GM21737 (cell line): ENCODE results near the gene ENAH.

Experiments used
- ATAC-seq: cut with Tn5 transposase; IDR thresholded peaks from one replicate; pipeline ENCODE4 v1.9.1; 2021; ENCODE audit warnings: mild to moderate bottlenecking, moderate library complexity; ENCODE audit not compliant: unreplicated experiment

Gene ENAH

DNA sequence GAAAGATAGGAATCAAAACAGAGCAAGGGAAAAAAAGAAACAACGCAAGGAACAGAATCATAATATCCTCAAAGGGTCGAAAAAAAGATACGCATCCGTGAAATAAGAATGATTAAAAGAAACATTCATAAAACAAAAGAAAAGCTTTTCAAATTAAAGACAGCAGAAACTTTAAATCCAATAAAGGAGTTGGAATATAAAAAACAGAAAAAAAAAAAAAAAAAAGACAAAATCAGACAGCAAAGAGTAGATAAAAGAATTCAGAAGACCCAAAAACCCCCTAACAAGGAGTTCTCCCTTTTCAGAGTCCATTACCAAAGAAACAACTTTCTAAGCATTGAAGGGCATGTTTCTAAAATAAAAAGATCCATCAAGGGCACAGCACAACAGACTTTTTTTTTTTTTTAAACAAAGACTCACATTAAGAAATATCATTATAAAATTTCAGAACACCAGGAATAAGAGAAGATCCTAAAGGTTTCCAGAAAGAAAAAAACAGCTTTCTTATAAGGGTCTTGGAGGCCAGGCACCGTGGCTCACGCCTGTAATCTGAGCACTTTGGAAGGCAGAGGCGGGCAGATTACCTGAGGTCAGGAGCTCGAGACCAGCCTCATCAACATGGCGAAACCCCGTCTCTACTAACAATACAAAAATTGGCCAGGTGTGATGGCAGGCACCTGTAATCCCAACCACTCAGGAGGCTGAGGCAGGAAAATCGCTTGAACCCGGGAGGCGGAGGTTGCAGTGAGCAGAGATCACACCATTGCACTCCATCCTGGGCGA is 44.7 kb downstream of the ENAH start:
- no peak for ATAC-seq

DNA sequence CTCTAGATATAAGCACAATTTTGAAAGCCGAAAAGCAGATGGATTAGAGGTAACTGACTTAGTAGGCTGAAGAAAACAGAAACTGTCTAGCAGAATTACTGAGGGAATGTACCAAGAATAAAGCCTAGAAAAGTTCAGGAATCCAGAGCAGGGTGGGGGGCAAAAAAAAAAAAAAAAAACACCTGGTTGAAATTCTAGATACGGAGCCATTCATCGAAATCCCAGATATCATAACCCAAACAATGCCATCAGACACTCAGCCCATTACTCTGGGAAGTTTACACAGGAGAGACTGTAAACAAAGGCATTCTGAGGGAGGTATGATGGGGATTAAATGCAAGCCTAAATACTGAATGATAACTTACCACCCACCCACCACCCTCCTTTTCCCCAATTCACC is 45.6 kb downstream of the ENAH start:
- ATAC-seq = no peak

DNA sequence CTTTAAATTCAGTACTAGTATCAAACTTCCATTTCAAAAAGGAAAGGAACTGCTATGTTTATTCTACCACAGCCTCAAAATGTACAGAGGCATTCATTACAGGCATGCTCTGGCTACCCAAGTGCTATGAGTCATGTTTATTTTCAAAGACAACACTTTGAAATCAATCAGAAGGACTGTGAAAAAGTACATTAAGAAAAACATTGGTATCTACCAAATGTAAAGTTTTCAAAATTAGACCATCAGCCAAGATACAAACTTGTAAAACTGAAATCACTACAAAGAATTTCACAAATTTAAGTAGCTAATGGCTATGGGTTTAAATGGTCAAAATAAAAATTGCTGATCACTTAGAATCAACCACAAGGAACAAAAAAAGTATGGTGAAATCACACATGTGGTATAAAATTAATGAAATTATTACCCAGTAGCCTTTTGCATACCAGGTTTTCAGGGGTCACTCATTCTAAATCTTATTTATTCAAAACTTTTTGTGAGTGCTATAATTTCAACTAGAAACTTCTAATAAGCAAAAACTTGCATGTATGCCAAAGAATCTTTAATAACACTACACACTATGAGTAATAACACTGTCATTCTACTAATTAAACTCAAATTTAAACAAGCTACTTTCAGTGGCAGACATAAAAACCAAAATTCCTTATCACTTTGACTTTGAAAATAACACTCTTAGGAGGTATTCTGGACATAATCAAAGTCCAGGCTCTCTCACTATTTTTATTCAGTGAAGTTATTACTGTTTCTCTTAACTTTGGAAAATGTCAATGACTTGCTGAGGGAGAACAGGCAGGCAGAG is 49.2 kb downstream of the ENAH start:
- ATAC-seq = no peak

DNA sequence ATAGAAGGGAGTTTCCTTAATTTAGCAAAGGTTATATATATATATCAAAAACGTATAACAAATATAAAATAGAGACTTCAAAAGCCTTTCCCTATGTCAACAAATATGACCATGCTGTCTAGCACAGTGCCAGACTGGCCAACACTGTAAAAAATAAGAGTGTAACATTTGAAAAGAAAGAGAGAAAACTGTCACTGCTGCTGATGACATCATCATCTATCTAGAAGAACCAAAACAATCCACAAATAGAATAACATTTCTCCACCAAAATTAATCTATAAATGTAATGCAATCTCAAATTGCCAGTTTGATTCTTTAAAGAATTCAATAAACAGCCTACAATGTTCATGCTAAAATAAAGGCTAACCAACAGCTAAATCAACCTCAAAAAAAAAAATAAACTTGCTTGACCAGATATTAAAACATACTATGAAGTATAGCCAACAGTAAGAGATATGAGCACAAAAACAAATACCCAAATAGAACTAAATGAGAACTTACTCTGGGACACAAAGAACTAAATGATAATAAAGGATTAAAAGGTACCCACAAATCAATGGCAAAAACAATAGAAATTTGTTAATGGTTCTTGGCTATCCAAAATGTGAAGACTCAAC is 50.2 kb downstream of the ENAH start:
- no peak for ATAC-seq

GRCh38 chr1:225601902-225602589 is 50.9 kb downstream of the ENAH start:
- no peak for ATAC-seq

DNA sequence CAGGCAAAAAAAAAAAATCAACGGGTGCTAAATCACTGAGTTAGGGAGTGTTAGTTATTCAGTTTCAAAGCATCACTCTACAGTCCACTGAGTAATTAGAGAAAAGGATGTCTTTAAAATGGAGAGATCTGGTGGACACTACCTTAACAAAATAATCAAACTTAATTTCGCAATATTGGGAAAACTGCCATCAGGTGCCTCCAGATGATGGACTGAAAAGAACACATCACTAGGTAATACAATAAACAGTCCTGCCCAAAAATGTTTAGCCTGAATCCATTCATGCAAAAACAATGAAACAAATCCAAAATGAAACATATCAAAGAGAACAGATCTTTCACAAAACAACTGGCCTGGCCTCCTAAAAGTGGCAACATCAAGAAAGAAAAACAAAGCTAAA is 54.1 kb downstream of the ENAH start:
- ATAC-seq = no peak

DNA sequence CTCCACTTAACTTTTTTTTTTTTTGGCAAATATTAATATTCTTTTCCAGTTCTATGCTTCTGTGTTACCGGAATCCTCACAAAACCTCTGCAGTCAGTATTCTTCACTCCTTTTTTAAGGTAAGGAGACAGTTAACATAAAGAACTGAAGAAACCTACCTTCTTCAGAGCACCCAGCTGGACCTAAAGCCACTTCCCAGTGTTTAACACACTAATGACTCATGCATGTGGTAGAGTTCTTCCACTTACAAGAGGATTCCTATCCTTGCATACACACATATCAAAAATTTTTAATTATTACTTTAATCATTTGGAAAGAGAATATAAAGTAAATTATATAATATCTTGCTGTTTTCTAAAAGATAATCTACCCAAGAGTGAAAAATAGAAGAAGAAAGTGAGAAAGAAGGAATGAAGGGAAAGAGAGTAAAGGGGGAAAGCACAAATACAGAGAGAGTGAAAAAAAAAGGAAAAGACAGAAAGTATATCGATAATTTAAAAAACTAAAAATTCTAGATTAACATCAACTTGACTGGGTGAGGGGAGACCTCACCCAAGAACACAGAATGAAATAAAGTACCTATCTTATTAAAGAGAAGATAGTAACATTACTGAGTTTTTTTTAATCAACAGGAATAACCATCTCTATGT is 54.9 kb downstream of the ENAH start:
- ATAC-seq = no peak

DNA sequence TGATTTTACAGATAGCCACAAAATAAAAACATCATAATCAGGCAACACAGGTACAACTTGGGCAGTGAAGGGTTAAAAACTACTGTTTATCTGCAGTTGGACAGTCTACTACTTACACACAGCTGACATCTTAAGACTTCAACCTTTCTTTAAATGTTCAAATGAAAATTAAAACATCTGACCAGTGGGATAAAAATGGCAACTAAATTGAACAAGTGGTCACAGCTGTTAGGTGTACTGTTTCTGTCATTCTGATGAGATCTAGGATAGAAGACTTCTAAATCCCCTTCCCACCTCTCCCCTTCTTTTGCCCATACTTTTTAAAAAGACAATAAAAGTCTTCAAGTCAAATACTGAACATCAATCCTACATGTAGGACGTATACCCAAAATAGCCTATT is 56.2 kb downstream of the ENAH start:
- ATAC-seq = no peak

DNA sequence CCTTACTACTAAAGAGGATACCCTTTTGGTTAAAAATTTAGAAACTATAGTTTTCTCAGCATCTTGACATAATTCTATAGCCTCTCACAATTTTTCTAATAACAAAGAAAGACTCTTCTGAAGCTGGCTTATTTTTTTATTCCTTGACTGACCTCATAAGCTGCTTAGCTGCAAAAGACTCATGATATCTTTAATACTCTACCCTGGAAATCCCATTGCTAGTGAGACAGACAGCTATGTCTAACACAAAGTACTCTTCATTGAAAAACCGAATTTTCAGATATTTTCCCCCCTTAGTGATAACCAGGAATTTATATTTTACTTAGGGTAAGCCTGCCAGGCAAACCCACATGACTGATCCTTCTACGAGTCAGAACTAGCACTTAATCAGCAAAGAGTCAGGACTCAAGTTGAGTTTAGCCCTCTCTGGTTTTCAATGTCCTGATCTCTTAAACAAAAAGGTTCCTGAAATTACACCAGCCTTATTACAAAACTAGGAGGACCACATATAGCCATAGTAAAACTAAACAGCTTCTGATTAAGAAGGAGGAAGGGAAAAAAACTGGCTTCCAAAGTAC is 56.9 kb downstream of the ENAH start:
- no peak for ATAC-seq

GRCh38 chr1:225595452-225595851 is 57.5 kb downstream of the ENAH start:
- no peak for ATAC-seq

- ATAC-seq = no peak
Measured at GRCh38 chr1:225593414-225593813, 59.5 kb downstream of the ENAH start.

DNA sequence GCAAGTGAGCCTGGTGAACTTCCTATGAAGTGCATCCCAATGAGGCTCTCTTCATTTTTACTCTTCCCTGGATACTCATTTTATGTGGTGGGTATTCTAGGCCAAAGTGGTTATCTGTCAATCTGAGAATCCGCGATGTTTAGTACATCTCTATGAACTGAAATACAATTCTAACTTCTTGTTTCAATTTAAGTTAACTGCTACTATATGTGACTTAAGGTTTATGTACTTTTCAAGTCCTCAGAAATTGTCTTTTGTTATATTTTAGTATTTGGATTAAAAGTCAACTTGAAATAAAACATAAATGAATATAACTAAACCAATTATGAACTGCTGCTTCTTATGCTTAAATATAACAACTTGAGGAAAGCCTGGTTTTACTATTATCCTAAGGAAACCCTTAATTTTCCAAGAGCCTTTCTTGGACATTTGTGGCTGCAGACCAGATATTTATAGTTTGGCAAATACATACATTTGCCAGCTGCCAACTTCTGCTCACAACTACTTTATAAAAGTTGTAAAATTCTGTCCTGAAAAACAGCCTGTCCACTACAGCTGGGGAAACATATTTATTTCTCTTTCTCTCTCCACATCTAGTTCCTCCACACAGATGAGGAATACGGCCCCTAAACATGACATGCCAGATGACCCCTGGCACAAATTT is 60.4 kb downstream of the ENAH start:
- no peak for ATAC-seq

GRCh38 chr1:225587310-225587709 is 65.6 kb downstream of the ENAH start:
- no peak for ATAC-seq

- no peak for ATAC-seq
Measured at GRCh38 chr1:225581186-225581585, 71.7 kb downstream of the ENAH start.

DNA sequence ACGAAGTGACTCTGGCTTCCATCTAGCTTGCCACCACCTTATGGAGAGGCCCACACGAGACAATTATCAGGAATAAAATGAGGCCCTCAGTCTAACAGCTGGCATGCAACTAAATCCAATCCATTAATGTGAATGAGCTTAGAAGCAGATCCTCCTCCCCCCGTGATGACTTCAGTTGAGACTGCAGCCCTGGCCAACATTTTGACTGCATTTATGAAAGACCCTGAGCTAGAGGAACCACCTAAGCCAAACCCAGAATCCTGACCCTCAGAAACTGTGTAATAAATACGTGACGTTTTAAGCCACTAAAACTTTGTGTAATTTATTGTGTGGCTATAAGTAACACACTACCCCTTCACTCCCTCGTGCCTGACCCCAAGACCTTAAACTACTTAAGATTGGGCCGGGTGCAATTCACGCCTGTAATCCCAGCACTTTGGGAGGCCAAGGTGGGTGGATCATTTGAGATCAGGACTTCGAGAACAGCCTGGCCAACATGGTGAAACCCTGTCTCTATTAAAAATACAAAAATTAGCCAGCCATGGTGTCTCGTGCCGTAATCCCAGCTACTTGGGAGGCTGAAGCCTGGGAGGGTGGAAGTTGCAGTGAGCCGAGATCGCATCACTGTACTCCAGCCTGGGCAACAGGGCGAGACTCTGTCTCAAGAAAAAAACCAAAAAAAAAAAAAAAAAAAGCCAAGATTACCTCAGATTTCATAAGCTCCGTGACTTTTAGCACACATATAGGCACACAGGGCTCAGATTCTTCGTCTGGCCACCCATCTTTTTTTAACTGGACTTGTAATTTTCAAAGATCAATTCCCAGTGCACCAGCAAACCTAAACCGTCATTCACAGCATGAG is 72.5 kb downstream of the ENAH start:
- ATAC-seq = no peak

- no peak for ATAC-seq
Measured at GRCh38 chr1:225578251-225578977, 74.5 kb downstream of the ENAH start.

DNA sequence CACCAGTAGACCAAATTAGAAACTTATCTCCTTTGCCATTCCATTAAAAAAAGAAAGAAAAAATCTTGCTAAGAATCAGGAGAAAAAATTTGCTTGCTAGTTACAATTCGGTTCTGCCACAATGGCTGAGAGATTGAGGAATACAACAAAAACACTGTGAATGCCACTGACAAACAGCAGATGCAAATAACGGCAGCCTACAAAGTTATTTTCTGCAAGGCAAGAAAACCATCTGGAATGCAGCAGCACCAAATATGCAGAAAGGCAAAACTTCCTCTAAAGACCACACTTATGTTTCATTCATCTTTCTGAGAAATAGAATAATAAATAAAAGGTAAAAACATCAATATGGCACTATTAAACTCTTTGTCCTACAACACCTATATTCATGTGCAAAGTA is 75.7 kb downstream of the ENAH start:
- no peak for ATAC-seq

DNA sequence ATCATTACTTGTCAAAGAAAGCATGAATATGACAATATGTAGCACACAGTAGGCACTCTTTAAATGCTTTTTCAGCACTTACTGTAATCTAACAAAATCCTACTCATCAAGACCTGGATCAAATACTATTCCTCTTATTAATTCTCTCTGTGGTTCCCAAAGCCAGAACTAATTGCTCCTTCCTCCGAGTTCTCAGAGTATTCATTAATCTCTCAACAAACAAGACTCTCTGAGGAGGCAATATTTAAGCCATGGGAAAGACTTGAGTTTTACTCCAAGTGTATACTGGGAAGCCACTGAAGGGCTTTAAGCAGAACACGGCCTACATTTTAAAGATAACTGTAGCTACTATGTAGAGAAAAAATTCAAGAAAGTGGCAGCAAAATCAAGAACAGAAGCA is 79.7 kb downstream of the ENAH start:
- no peak for ATAC-seq
